HG03066 (cell line): ENCODE data around the gene SUPT3H.

Experiments
- ATAC-seq: cut with Tn5 transposase; IDR thresholded peaks from one replicate; pipeline ENCODE4 v1.9.1; 2021; ENCODE audit warnings: low read depth; ENCODE audit not compliant: unreplicated experiment

SUPT3H gene

DNA sequence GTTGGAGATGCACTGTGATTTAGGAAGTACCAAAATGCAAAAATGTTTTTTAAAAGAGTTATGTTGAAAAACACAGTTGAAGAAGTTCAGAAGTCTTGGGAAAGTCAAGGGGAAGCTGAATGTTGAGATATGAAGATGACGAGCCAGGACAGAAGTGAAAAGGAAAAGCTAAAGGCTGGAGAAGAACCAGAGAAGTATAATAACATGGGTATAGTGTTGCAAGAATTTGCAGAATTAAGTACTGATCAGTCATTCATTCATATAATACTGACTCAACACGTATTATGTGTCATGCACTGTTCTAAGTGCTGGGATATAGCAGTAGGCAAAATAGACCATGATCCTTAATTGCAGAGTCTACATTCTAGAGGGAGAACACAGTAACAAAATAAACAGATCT, 557.4 kb downstream of the SUPT3H start:
- no peak for ATAC-seq

GRCh38 chr6:44811456-44811855, 566.3 kb downstream of the SUPT3H start:
- no peak for ATAC-seq

GRCh38 chr6:44809258-44809657, 568.5 kb downstream of the SUPT3H start:
- no peak for ATAC-seq

GRCh38 chr6:44808148-44808547, 569.6 kb downstream of the SUPT3H start:
- ATAC-seq: no peak

GRCh38 chr6:44806656-44807055, 571.1 kb downstream of the SUPT3H start:
- ATAC-seq: no peak

DNA sequence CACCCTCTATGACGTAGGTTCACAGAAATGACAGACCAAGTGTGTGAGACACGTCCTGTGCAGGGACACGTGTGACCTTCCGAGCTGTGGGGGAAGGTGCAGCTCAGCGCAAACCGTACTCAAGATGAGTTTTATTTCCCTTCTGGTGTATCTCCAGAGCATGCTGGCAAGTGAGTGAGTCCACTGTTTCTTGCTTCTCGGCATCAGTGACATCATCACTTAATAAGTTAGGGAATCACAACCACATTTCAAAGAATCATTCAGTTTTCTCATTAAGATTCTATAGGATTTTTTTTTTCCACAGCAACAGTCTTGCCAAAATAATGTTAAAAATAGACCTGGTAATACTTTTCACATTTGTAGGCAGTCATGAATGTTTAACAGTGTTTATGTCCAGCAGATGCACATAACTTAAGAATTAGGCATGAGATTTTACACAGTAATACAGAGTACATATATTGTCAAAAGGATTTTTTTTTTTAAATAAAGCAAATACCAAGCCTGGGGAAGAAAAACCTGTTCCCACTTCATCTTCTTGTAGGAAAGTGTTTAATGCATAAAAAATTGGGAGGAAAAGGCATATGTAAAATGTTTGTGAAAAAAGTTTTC, 572.4 kb downstream of the SUPT3H start:
- ATAC-seq: no peak

GRCh38 chr6:44804546-44805159, 573.1 kb downstream of the SUPT3H start:
- no peak for ATAC-seq

GRCh38 chr6:44804016-44804415, 573.7 kb downstream of the SUPT3H start:
- ATAC-seq: no peak

GRCh38 chr6:44800784-44801592, 576.7 kb downstream of the SUPT3H start:
- ATAC-seq: no peak

GRCh38 chr6:44800171-44800783, 577.5 kb downstream of the SUPT3H start:
- ATAC-seq: no peak

- no peak for ATAC-seq
Observed at GRCh38 chr6:44797746-44798145, 580.0 kb downstream of the SUPT3H start.

GRCh38 chr6:44795326-44795725, 582.4 kb downstream of the SUPT3H start:
- ATAC-seq: no peak

DNA sequence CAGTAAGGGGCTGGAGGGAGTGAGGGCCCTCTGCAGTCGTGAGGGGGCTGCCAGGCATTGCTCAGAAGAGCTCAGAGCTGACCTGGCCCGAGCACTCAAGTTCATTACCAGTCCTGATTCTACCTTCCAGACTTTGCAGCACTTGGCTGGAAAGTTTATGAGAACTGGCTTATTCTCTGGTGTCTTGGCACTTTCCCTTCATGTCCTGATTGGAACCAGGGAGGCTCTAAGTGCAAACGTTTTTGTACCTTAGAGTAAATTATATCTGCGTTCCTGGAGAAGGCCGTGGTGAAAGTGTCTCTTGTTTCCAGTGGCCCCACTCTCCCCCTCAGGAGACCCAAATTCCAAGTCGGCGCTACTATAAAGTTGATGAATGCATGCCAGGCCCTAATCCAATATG, 587.9 kb downstream of the SUPT3H start:
- ATAC-seq: no peak

- ATAC-seq: no peak
Observed at GRCh38 chr6:44789061-44789460, 588.7 kb downstream of the SUPT3H start.

DNA sequence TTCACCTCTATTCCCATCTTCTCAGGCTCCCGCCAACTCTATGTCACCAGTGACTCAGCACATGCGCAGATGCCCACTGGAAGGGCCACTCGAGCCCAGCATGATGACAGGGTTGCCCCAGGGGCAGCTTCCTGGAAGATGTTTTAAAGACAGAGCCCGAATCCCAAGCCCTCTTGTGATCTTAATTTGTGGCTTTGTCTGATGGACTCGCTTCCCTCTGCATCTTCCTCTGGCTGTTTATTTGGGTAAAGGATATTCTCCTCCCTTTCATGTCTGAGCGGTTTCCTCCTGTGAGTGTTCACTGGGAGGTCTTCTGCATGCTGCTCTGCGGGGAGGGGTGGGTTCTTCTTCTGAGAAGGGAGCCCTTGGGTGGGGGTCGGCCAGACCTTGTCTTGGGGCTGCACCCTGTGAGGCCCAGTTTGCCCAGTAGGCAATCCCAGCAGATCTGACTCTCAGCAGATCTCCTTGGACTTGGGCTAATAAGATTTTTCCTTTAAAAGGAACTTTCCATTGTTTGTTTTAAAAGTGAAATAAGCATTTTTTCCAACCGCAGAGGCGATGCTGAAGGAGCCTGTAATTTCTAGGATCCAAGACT, 589.2 kb downstream of the SUPT3H start:
- no peak for ATAC-seq

DNA sequence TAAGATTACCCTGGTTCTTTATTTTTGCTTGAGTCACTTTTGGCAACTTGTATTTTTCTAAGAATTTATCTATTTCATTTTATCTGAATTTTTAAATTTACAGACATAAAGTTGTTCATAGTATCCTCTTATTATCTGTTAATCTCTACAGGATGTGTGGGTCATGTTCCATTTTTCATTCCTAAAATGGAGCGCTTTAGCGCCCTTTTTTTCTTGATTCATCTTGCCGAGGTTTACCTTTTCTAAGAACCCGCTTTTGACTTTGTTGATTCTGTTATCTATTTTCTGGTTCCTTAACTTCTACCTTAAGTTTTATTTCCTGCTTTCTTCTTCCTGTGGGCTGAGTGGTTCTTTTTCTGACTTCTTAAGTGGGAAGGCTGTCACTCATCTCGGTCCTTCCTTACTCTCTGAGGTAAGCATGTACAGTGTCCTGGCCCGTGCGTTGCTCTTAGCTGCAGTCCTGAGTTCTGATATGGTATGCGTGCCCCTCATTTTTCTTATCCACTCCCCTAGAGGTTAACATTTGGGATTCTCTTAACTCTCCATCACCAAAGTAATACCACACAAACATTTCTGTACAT, 590.4 kb downstream of the SUPT3H start:
- no peak for ATAC-seq

GRCh38 chr6:44785130-44785529, 592.6 kb downstream of the SUPT3H start:
- ATAC-seq: no peak

DNA sequence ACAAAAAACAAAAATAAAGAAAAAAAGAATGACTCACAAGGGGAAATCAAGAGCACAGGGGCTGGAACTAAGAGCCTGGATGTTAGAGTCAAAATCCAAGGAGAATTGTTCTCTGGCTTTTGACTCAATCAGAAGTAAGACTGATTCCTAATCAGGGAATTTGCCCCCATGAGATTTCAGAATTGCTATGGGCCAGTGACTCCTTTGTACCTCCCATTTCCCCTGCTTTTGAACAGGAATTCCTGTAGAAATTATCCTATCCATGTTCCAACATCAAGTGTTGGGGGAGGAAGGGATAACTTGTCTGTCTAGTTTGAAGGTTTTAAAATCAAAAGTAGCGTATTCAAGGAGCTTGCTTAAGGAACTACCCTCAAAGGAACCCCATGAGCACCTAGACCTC, 593.5 kb downstream of the SUPT3H start:
- no peak for ATAC-seq

DNA sequence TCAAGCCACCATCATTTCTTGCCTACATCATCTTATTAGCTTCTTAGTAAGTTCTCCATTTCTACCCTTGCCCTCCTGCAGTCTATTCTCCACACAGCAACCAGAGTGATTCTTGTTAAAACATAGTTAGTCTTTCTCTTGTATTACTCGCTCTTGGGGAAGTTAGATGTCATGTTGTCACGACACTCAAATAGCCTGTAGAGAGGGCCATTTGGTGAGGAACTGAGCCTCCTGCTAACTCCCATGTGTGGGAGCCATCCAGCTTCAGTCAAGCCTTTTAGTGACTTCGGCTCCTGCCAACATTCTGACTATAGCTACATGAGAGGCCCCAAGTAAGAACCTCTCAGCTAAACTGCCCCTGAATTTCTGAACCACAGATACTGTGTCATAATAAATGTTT, 594.8 kb downstream of the SUPT3H start:
- ATAC-seq: no peak

- ATAC-seq: no peak
Observed at GRCh38 chr6:44781912-44782597, 595.7 kb downstream of the SUPT3H start.
